ENCODE data around the gene ARAP1. TPM values are rescaled to one million over a fixed set of nuclear protein-coding genes. Genes with fewer than 3 reads are reported as not detected.
A peak's percentile ranks its signal among the peaks of the same experiment; 100 is the strongest.

The ARAP1 gene
- total and polyA plus RNA-seq, 8 donors: 32.2 to 201 (median 69.8) TPM

DNA sequence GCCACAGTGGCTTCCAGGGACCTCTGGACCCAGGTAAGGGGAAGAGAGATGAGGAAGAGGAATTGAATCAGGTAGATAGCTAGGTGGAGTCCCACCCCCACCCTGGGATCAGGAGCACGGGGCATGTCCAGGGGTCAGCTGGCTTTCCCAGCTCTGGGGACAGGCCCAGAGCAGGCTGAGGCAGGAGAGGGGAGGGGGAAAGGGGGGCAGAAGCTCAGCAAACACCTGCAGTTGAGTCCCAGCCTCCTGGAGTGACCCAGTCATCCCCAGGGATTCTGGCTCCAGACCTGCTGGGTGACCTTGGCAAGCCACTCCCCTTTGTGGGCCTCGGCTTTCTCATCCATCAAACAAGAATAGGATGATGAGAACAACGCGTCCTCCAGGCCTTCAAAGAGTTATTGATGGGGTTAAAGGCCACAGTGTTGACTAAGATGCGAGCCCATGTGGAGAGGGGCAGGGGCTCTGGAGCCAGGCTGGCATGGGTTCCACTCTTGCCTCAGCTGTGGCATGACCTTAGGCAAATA, 25.6 kb upstream of the ARAP1 start:
- DNase-seq: peak; percentile 60 to 66
- peaks cover 72 to 97% (median 94%) of the 10 kb centered on the region in 4 donors for H3K4me1 ChIP-seq
- peak overlapping the region in 3 of 4 donors; percentile 9 to 82 (median 79) for H3K4me3 ChIP-seq
- WGBS, 5 donors: 14 to 55% (median 44%) methylated on average over 5 of the region's 5 CpGs
- H3K9me3 ChIP-seq: no peaks in the 10 kb centered on the region
- H3K36me3 ChIP-seq: peaks cover 0 to 9% (median 0%) of the 10 kb centered on the region in 4 donors
- TF ChIP-seq, protein P1, sequence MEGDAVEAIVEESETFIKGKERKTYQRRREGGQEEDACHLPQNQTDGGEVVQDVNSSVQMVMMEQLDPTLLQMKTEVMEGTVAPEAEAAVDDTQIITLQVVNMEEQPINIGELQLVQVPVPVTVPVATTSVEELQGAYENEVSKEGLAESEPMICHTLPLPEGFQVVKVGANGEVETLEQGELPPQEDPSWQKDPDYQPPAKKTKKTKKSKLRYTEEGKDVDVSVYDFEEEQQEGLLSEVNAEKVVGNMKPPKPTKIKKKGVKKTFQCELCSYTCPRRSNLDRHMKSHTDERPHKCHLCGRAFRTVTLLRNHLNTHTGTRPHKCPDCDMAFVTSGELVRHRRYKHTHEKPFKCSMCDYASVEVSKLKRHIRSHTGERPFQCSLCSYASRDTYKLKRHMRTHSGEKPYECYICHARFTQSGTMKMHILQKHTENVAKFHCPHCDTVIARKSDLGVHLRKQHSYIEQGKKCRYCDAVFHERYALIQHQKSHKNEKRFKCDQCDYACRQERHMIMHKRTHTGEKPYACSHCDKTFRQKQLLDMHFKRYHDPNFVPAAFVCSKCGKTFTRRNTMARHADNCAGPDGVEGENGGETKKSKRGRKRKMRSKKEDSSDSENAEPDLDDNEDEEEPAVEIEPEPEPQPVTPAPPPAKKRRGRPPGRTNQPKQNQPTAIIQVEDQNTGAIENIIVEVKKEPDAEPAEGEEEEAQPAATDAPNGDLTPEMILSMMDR (IDR thresholded peaks at IDR 0.05): no peak
- TF ChIP-seq EP300 (IDR thresholded peaks at IDR 0.05) (no peak), POLR2AphosphoS5 (IDR thresholded peaks at IDR 0.05) (no peak), POLR2A (IDR thresholded peaks at IDR 0.05) (no peak)
- intact Hi-C loops (cut with DNase I; ENCODE audit: low total_unique reads): no loop called here
- H3K27me3 ChIP-seq: no peaks in the 10 kb centered on the region
- H3K27ac ChIP-seq: peak overlapping the region; percentile 93 to 96 (median 95)

DNA sequence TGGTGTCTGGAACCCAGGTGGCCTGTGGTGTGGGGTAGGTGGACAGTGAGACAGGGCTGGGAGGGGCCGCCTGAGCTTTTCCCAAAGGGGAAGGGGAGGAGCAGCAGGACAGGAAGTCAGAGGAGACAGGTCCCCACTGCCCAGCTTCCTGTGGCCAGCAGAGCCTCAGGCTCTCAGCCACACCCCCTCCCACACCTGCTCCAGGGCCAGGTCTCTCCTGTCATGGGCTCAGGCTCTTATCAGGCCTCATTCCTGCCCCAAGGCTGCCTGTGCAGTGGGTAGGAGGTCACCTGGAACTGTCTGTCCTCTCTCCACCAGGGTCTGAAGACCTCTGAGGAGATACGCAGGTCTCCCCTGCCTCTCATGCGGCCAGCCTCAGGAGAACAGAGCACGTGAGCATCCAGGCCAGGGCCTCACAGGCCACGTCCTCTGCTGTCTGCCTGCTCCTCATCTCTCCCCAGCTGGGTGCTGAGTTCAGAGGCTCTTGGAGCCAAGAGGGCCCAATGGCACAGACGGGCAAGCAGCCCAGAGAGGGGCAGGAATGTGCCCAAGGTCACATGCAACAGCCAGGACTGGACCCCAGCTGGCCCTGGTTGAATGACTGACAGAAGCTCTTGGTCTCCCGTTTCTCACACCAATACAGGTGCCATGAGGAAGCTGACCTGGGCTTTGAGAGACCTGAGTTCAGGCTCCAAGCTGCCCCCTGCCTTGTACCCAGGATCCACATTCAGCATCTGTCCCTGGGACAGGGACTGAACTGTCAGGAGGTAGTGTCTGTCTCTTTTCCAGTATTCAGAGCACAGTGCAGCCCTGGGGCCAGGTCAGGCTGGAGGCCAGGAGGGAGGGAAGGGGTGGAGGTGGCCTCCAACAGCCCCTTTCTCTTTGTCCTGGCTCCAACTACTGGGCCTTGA, 24.9 kb upstream of the ARAP1 start:
- no peak for TF ChIP-seq POLR2A (IDR thresholded peaks at IDR 0.05)
- H3K27ac ChIP-seq: peak overlapping the region; percentile 93 to 96 (median 95)
- DNase-seq: peak; percentile 70 to 72

DNA sequence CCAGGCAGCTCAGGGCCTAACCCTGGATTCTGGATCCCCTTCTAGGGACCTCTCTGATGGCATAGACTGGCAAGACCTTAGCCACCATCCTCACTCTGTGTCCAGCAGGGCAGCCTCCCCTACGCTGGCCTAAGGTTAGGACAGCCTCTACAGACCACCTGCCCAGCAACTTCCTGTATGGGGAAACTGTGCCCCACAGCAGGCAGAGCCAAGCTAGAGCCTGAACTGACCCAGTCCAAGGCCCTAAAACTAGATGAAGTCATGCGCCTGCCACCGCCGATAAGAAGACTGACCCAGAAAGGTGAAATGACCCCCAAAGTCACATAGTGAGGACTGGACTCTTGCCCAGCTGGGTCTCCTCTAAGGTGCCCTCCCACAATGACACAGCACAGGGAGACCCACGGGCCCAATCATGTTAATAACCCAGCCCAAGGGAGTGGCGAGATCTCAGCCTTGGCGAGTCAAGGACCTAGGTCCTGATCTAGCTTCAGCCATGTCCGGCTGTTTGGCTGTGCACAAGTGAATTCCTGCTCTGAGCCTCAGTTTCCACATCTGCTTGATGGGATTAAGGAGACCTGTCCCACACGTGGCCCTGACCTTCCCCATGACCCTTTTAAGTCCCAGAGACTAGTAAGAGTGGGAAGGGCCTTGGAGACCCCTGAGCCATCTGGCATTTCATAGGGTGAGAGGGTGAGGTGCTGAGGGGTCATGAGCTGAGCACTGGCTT, 24.1 kb upstream of the ARAP1 start:
- WGBS, 5 donors: 31 to 68% (median 47%) methylated on average over 6 to 9 of the region's 9 CpGs
- H3K27ac ChIP-seq: peak overlapping the region; percentile 93 to 96 (median 95)
- H3K4me3 ChIP-seq: no peak overlapping the region
- no peaks in the 10 kb centered on the region for H3K9me3 ChIP-seq
- peaks cover 75 to 100% (median 97%) of the 10 kb centered on the region in 4 donors for H3K4me1 ChIP-seq
- peaks cover under 1 to 19% (median 9%) of the 10 kb centered on the region in 4 donors for H3K36me3 ChIP-seq
- DNase-seq: peak in 1 of 2 donors; percentile 69
- intact Hi-C loops (cut with DNase I; ENCODE audit: low total_unique reads): no loop called here
- TF ChIP-seq POLR2A (IDR thresholded peaks at IDR 0.05) (no peak), POLR2AphosphoS5 (IDR thresholded peaks at IDR 0.05) (peak in 2 of 3 donors; percentile 66 to 70)
- no peaks in the 10 kb centered on the region for H3K27me3 ChIP-seq

More for the DNA sequence above, 24.9 kb upstream of the ARAP1 start:
- H3K27me3 ChIP-seq: no peaks in the 10 kb centered on the region
- H3K4me3 ChIP-seq: peak overlapping the region in 1 of 4 donors; percentile 9
- peaks cover 71 to 97% (median 94%) of the 10 kb centered on the region in 4 donors for H3K4me1 ChIP-seq
- intact Hi-C loops (cut with DNase I; ENCODE audit: low total_unique reads): no loop called here
- H3K36me3 ChIP-seq: peaks cover 0 to 16% (median 4%) of the 10 kb centered on the region in 4 donors
- no peaks in the 10 kb centered on the region for H3K9me3 ChIP-seq
- 26 to 75% (median 59%) methylated on average over 1 to 7 of the region's 7 CpGs for WGBS, 5 donors

DNA sequence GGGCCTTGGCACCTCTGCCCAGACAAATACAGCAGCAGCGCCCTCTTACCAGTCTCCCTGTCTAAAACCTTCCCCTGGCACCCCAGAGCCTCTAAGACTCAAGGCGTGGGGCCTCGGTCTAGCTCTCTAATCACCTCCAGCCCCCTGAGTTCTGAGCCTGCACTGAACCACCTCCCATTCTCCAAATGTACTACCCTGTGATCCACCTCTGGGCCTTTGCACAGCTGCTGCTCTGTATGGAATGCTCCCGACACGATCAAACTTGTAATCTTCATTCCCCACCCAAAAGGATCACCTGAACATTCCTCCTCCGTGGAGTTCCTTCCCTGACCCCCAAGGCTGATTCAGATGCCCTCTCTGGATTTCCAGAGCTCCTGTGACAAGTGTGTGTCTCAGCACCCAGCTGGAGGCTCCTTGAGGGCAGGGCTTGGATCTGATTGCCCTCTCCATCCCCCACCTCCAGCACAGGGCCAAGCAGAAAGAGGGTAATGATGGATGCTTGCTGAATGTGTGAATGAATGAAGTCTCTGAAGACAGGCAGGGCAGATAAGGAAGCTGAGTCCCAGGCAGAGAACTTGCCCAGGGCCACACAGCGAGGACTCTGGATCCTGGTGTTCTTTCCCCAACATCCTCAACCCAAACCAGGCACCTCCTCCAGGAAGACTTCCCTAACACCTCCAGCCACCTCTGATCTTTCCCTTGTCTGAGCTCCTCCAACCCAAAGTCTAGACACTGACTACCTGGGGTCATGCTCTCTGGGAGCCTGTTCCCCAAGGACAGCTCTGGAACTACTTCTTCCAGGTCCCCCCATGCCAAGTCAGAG, 23.3 kb upstream of the ARAP1 start:
- no peak for DNase-seq
- intact Hi-C loops (cut with DNase I; ENCODE audit: low total_unique reads): no loop called here
- H3K4me3 ChIP-seq: peak overlapping the region in 1 of 4 donors; percentile 16

More for the DNA sequence above, 23.3 kb upstream of the ARAP1 start:
- Histone ChIP-seq H3K4me1 (peaks cover 69 to 100% (median 95%) of the 10 kb centered on the region in 4 donors), H3K27ac (peak overlapping the region; percentile 93 to 96 (median 95)), H3K9me3 (no peaks in the 10 kb centered on the region), H3K36me3 (peaks cover 4 to 19% (median 11%) of the 10 kb centered on the region in 4 donors), H3K27me3 (no peaks in the 10 kb centered on the region)
- TF ChIP-seq, protein P1 (IDR thresholded peaks at IDR 0.05): no peak
- no peak for TF ChIP-seq POLR2A (IDR thresholded peaks at IDR 0.05)
- no peak for TF ChIP-seq POLR2AphosphoS5 (IDR thresholded peaks at IDR 0.05)
- no peak for TF ChIP-seq EP300 (IDR thresholded peaks at IDR 0.05)
- WGBS, 5 donors: 51 to 73% (median 56%) methylated on average over 7 of the region's 7 CpGs
